Hindlimb muscle (tissue), 1 donor: ENCODE data around the gene SETD1B. TPM values are rescaled to one million over a fixed set of nuclear protein-coding genes. Genes with fewer than 3 reads are reported as not detected.

Source experiments
- DNase-seq: peaks from one replicate; pipeline ENCODE4 v3.0.0-alpha.2; 2013
- polyA plus RNA-seq: library from polyadenylated mRNA; unstranded; fragments of 120-200 nt; gene quantifications from one replicate; pipeline ENCODE4 v1.2.1, GENCODE V29; 2013; ENCODE audit not compliant: insufficient read length

The SETD1B gene
- polyA plus RNA-seq, 1 donor: 12.3 TPM

GRCh38 chr12:121809712-121810116, 5.9 kb downstream of the SETD1B start:
- DNase-seq: no peak

GRCh38 chr12:121810234-121810817, 6.5 kb downstream of the SETD1B start:
- no peak for DNase-seq

DNA sequence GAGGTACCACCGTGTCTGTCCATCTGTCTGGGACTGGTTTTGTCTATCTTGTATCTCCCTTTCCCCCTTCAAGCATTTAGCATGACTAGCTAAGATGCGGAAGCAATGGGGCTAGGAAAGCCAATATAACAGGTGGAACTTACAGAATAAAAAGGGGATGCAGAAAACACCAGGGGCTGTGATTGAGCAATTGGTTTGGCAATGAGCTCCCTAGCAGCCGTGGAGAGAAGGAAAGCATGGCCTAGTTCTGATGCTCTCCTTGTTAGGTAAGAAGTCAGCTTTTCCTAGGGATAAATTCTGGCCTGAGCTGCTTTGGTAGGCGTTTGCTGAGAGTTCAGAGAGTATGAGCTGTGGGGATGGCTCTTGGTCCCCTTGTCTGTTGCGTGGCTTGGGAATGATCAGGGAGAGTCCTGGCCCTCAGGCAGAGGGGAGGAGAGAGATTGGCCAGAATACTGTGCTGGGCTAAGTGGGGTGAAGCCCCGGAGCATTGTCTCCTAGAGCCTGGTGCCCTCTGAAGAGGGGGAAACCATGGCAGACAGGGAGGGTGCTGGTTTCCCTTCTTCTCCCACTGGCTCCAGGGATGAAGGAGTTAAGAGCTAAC, 7.1 kb downstream of the SETD1B start:
- no peak for DNase-seq

DNA sequence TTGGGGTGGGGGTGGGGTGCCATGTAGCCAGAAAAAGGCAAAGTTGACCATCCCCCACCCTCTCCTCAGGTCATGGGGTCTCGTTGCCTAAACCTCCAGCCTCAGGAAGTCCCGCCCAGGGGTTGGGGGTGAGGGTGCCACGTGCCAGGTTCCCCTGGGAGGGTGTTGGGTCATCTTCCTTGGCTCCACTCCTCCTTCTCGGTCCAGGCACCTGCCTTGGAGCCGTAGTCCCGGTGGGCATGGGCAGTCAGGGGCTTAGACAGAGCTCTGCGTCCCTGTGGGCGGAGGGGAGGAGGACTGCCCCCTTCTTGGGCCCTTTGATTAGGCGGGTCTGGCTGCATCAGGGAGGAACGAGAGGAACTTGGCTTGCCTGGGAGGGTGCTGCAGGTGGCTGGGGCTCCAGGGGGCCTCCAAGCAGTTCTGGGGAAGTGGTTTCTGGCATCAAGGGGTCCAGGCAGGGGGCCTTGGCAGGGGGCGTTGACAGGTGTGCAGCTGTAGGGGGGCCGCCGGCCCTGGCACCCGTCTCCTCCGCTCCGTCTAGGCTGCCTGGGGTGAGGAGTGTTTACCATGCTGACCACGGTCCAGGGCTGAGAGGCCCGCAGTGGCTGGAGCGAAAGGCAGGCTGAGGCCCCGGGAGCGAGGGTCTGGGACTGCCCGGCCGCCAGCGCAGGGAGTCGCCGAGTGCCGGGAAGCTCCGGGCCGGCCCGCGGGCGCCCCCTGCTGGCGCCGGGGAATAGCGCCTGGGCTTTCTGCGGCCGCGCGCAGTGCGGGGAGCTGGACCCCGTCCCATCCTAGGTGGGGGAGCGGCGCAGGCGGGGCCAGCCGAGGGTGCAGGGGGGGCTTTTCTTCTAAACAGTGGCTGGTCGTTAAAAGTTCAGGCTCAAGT, 7.9 kb downstream of the SETD1B start:
- DNase-seq: peak; percentile 83

DNA sequence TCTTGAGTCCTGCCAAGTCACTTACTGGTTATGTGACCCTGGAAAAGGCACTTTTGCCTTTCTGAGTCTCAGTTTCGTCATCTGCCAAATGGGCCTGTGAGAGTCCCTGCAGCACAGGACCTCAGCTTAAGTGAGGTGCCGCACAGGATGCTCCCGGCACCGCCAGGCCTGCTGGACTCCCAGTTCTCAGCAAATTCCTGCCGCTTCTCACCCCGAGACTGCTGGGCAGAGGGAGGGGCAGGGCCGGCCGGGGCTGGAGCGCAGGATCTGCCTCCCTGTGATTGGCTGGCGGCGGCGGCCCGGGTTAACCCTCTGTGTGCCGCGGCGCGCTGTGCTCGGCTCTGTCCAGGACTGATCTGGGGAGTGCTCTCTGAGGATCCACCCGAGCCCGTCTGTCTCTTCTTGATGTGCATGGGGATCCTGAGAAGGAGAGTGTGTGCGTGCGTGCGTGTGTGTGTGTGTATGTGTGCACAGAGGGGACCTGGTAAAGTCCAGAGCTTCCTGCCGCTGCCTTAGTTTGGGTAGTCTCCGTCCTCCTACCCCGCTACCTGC, 8.6 kb downstream of the SETD1B start:
- DNase-seq: peak; percentile 56

GRCh38 chr12:121812921-121813896, 9.4 kb downstream of the SETD1B start:
- DNase-seq: no peak

- no peak for DNase-seq
These were observed 10.1 kb downstream of the SETD1B start for GRCh38 chr12:121813951-121814350.

DNA sequence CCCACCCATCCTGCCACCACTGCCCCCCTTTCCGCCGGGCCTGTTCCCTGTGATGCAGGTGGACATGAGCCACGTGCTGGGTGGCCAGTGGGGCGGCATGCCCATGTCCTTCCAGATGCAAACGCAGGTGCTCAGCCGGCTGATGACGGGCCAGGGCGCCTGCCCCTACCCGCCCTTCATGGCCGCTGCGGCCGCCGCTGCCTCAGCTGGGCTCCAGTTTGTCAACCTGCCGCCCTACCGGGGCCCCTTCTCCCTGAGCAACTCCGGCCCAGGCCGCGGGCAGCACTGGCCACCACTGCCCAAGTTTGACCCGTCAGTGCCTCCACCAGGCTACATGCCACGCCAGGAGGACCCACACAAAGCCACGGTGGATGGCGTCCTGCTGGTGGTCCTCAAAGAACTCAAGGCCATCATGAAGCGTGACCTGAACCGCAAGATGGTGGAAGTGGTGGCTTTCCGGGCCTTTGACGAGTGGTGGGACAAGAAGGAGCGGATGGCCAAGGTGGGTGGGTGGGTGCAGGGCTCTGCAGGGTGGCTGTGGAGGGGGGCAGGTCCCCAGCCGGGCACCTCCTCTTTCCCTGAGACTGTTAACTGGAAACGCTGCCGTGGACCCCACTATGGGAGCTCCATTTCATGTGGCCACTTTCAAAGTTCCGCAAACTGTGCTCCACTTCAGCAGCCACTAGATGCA, 10.8 kb downstream of the SETD1B start:
- DNase-seq: no peak

DNA sequence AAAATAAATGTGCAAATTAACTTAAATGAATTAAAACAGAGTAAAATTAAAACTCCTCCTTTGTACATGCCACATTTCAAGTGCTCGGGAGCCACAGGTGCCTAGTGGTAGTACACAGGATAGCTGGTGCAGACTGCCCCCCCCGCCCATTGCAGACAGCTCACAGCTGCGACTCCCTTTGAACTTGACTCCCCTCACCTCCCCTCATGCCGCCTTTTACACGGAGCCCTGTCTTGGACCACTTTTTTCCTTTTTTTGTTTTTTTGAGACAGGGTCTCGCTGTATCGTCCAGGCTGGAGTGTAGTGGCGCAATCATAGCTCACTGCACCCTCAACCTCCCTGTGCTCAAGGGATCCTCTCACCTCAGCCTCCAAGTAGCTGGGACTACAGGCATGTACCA, 11.5 kb downstream of the SETD1B start:
- no peak for DNase-seq

DNA sequence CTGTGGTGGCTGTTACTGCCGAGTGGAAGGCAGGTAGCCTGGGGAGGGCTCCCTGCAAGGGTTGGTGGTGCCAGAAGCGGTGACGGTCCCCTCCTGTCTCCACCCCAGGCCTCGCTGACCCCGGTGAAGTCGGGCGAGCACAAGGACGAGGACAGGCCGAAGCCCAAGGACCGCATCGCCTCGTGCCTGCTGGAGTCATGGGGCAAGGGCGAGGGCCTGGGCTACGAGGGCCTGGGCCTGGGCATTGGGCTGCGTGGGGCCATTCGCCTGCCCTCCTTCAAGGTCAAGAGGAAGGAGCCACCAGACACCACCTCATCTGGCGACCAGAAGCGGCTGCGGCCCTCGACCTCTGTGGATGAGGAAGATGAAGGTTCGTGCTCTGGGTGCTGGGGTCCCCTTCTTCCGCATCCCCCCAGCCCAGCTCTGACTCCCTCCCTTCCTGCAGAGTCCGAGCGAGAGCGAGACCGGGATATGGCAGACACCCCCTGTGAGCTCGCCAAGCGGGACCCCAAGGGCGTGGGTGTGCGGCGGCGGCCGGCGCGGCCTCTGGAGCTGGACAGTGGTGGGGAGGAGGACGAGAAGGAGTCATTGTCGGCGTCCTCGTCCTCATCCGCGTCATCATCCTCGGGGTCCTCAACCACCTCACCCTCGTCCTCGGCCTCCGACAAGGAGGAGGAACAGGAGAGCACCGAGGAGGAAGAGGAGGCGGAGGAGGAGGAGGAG, 13.3 kb downstream of the SETD1B start:
- no peak for DNase-seq

DNA sequence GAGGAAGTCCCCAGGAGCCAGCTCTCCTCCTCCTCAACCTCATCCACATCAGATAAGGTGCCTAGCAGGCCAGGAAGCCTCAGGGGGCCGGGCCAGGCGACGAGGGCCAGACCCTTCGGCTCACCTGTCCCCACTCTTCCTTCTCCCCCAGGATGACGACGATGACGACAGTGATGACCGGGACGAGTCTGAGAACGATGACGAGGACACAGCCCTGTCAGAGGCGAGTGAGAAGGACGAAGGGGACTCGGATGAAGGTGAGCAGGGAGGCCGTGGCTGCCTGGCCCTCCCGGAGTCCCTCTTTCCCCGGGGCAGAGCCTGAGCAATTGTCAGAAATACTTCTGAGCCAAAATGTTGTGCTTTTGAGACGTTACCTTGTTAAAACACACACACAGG, 13.8 kb downstream of the SETD1B start:
- DNase-seq: no peak

- no peak for DNase-seq
These were observed 15.6 kb downstream of the SETD1B start for GRCh38 chr12:121819212-121819949.

DNA sequence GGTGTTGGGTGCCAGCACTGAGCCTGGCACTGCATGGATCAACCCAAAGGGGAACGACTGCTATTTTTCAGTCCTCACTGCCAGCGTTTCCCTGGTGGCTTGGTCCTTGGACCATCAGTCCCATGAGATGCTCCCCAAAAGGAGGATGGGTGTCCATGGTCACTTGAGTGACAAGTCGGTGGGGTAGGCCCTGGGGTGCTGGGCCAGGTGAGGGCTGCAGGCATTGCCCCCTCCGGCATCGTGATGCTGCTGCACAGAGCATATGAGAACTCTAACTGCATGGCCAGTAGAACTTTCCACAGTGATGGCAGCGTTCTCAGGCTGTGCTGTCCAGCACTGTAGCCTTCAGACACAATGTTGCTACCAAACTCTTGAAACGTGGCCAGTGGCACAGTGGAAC, 16.2 kb downstream of the SETD1B start:
- DNase-seq: no peak

- no peak for DNase-seq
These were observed 18.7 kb downstream of the SETD1B start for GRCh38 chr12:121822393-121823100.

- no peak for DNase-seq
These were observed 19.4 kb downstream of the SETD1B start for GRCh38 chr12:121823101-121823726.

- no peak for DNase-seq
These were observed 19.9 kb downstream of the SETD1B start for GRCh38 chr12:121823727-121824115.

DNA sequence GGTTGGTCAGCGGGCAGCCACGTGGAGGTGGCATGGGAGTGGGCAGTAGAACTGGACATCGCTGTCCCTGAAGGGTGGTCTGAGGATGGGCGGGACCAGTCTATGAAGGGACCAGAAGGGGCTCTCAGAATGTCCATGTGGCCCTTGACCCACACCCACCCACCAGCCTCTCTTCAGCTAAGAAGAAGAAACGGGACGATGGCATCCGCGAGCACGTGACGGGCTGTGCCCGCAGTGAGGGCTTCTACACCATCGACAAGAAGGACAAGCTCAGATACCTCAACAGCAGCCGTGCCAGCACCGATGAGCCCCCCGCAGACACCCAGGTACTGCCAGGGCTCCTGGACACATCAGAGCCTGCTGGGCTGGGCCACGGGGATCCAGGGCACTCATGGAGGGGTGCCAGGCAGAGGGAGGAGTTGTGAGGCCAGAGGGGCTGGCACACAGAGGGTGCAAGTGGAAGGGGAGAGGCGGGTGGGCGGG, 21.3 kb downstream of the SETD1B start:
- no peak for DNase-seq

DNA sequence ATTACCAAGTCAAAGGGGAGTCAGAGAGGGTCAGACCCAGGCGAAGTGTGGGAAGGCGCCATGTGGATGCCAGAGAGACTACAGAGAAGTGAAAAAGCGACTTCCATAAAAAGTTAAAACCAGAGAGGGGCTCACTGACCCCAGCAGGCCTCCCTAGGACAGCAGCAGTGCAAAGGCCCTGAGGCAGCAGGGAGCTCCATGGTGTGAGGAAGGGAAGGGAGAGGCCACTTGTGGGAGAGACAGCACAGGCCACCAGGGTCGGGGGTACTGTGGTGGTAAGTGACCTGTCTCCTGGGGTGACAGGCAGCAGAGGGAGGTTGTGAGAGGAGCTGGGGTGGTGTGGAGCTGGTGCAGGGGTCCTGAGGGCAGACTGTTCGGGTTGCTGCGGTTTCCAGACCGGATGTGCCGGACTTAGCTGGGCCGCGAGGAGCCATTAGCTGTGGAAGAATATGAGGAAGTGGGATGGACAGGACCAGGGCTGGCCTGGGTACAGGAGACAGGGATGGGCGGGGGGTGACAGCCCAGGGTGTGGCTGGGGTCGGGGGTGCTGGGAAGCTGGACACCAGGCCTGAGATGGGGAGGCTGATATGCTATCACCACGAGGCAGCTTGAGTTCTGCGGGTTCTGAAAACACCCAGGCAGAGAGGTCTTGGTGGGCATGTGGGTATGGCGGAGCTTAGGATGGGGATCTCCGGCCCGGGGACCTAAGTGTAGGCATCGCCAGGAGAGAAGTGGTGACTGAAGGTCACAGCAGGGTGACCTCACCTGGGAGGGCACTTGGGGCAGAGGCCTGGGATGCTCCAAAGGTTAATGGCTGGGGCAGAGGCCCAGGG, 22.7 kb downstream of the SETD1B start:
- no peak for DNase-seq
